T-helper 17 cell (primary cell): Measurements from ENCODE around the gene TREH. TPM values are rescaled to one million over a fixed set of nuclear protein-coding genes. Genes with fewer than 3 reads are reported as not detected.
A peak's percentile ranks its signal among the peaks of the same experiment; 100 is the strongest.
"Not testable (repeated sequence)": the region's sequence is repeated elsewhere in the genome, so short reads cannot be mapped to it uniquely, and the experiment has no call there.

Source experiments
- ATAC-seq: fragments of 150-1000 bp; cut with Tn5 transposase; 2 replicates; pipeline ENCODE4 v1.10.0; 2021; ENCODE audit warnings: mild to moderate bottlenecking, moderate library complexity
- DNase-seq, 3 donors: peaks; one replicate each; pipeline versions ENCODE4 v3.0.0 to v3.0.0-alpha.2; 2020 to 2021
- H3K9me3 ChIP-seq: one replicate; pipeline ENCODE4 v1.7.0; 2013; ENCODE audit warnings: low read length, mild to moderate bottlenecking; ENCODE audit not compliant: control insufficient read depth, poor library complexity, severe bottlenecking
- H3K27ac Mint-ChIP-seq: one replicate; pipeline ENCODE4 v1.8.0; 2022; ENCODE audit warnings: mild to moderate bottlenecking, moderate library complexity, mixed read lengths
- H3K27me3 Mint-ChIP-seq: one replicate; pipeline ENCODE4 v1.8.0; 2022; ENCODE audit warnings: mixed read lengths
- H3K36me3 Mint-ChIP-seq: one replicate; pipeline ENCODE4 v1.8.0; 2022; ENCODE audit warnings: low read depth, mixed read lengths
- H3K4me1 Mint-ChIP-seq: one replicate; pipeline ENCODE4 v1.8.0; 2022; ENCODE audit warnings: mild to moderate bottlenecking, mixed read lengths
- H3K4me3 Mint-ChIP-seq: one replicate; pipeline ENCODE4 v1.8.0; 2022; ENCODE audit warnings: mild to moderate bottlenecking, moderate library complexity, mixed read lengths
- total RNA-seq, 4 donors: library from RNA in 2 of 4; stranded (reverse) in 2 of 4; gene quantifications; one replicate each; pipeline ENCODE4 v1.2.3 and lab custom pipeline; 2022 to 2026

TREH gene
- total RNA-seq, 2 donors from 2014 or later = not detected

DNA sequence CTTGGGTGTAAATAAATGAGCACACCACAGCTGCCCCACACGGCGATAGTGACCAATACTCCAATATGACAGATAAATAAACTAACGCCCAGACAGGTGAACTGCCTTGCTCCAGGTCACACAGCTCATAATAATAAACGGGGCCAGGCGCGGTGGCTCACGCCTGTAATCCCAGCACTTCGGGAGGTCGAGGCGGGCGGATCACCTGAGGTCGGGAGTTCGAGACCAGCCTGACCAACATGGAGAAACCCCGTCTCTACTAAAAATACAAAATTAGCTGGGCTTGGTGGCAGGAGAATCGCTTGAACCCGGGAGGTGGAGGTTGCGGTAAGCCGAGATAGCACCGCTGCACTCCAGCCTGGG is 68.0 kb downstream of the TREH start:
- not testable (repeated sequence) for ATAC-seq, H3K27ac Mint-ChIP-seq, H3K36me3 Mint-ChIP-seq, DNase-seq, H3K9me3 ChIP-seq
- H3K4me3 Mint-ChIP-seq = peak overlapping the region; percentile 85
- peaks cover 13% of the 10 kb centered on the region for H3K27me3 Mint-ChIP-seq
- H3K4me1 Mint-ChIP-seq = peaks cover 25% of the 10 kb centered on the region

DNA sequence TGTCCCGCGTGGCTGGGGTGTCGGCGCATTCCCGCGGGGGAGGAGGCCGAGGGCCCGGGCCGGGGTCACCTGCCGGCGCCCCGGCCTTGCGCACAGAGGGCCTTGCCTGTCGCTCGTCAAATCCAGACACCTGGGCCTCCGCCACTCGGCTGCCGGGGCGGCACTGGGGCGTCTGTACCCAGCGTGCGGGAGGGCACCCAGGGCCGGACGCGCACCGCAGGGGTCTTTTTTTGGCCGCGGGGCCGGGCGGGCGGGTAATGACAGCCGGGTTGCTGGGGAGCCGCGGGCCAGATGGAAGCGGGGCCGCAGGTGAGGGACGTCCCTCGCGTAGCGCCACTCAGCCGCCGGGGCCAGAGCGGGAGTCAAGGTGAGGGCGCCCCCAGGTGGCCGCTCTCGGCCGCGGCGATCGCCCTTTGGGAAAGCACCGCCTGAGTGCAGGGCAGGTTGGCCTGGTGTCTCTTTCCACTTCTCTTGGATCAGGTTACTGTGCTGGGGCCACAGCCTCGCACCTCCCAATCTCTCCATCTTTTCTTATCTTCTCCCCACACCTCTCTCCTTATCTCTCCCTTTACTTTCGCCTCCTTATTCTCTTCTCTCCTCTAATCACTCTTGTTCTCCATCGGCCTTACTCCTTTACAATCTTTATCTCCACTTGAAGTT is 68.5 kb downstream of the TREH start:
- H3K4me1 Mint-ChIP-seq = peaks cover 23% of the 10 kb centered on the region
- peaks cover 13% of the 10 kb centered on the region for H3K27me3 Mint-ChIP-seq
- peak; percentile 65 for ATAC-seq
- H3K36me3 Mint-ChIP-seq = peaks cover 9% of the 10 kb centered on the region
- no peak overlapping the region for H3K27ac Mint-ChIP-seq
- peak; percentile 82 to 89 (median 85) for DNase-seq
- H3K9me3 ChIP-seq = no peaks in the 10 kb centered on the region
- peak overlapping the region; percentile 96 for H3K4me3 Mint-ChIP-seq

- peak in 1 of 3 donors; percentile 14 for DNase-seq
- no peak for ATAC-seq
- H3K4me1 Mint-ChIP-seq = peaks cover 23% of the 10 kb centered on the region
- peaks cover 13% of the 10 kb centered on the region for H3K27me3 Mint-ChIP-seq
- peak overlapping the region; percentile 94 for H3K27ac Mint-ChIP-seq
- no peaks in the 10 kb centered on the region for H3K9me3 ChIP-seq
- H3K36me3 Mint-ChIP-seq = peaks cover 9% of the 10 kb centered on the region
- peak overlapping the region; percentile 96 for H3K4me3 Mint-ChIP-seq
Observed at GRCh38 chr11:118610225-118610772, 69.2 kb downstream of the TREH start.

DNA sequence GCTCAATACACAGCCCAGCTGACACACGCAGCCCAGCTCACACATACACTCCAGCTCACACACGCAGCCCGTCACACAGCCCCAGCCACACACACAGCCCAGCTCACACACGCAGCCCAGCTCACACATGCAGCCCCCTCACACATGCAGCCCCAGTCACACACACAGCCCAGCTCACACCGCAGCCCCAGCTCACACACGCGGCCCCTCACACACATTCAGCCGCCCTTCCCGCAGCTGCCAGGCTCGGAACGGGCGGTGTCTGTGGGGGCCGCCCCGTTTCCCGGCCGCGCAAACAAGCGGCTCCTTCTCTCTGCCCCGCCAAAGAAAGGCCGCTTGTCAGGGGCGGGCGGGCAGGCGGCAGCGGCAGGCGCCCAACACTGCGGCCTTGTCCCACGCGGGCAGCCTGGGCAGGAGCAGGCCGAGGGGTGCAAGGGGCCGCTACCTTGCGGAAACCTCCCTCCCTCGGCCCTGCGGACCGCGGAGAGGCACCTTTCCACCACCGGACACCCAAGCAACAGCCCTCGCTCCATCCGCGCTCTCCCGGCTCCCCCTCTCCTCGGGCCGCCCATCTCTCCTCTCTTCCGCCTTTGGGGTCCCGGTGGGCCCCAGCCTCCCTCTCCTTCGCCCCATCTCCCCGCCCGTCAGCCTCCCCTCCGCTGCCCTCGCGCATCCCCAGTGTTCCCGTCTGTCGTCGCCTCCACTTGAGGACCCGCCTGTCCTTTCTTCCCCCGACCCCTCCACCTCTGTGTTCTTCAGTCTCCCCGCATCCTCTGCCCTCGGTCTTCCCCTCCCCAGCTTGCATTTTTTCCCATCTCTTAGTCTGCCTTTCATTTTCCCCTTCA is 69.8 kb downstream of the TREH start:
- Mint-ChIP-seq H3K36me3 (peaks cover 9% of the 10 kb centered on the region), H3K4me1 (peaks cover 23% of the 10 kb centered on the region), H3K27ac (peak overlapping the region; percentile 94), H3K4me3 (peak overlapping the region; percentile 96), H3K27me3 (peaks cover 13% of the 10 kb centered on the region)
- DNase-seq = peak in 1 of 3 donors; percentile 23
- H3K9me3 ChIP-seq = no peaks in the 10 kb centered on the region
- ATAC-seq = no peak

DNA sequence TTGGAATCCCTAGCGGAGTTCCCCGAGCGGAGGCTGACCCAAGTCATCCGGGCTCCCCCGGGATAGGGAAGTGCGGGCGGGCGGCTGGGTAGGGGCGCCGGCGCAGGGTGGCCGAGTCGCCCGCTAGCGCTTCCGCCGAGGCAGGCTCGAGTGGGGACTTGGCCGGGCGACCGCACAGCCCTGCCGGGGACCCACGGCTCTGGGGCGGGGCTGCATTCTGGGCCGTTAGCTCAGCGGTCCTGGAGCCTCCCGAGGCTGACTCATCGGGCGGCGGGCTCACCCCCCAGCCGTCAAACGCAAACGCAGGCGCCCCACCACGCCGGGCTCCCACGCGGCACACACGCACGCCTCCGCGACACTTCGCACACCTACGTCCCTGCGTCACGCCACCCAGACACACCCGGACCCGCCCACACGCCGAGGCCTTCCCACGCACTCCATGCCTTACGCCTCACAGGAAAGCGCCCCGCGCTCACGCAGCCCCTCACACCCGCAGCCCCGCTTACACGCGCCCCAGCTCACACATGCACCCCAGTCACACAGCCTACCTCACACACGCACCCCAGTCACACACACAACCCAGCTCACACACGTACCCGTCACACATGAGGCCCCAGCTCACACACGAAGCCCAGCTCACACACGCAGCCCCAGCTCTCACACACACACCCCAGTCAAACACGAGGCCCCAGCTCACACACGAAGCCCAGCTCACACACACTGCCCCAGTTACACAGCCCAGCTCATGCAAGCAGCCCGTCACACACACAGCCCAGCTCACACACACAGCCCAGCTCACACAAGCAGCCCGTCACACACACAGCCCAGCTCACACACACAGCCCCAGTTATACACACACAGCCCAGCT is 70.9 kb downstream of the TREH start:
- H3K4me1 Mint-ChIP-seq = peaks cover 23% of the 10 kb centered on the region
- ATAC-seq (peak; percentile 79), DNase-seq (peak; percentile 69 to 86 (median 81))
- peak overlapping the region; percentile 94 for H3K27ac Mint-ChIP-seq
- peaks cover 9% of the 10 kb centered on the region for H3K36me3 Mint-ChIP-seq
- peak overlapping the region; percentile 96 for H3K4me3 Mint-ChIP-seq
- H3K9me3 ChIP-seq = no peaks in the 10 kb centered on the region
- H3K27me3 Mint-ChIP-seq = peaks cover 13% of the 10 kb centered on the region

DNA sequence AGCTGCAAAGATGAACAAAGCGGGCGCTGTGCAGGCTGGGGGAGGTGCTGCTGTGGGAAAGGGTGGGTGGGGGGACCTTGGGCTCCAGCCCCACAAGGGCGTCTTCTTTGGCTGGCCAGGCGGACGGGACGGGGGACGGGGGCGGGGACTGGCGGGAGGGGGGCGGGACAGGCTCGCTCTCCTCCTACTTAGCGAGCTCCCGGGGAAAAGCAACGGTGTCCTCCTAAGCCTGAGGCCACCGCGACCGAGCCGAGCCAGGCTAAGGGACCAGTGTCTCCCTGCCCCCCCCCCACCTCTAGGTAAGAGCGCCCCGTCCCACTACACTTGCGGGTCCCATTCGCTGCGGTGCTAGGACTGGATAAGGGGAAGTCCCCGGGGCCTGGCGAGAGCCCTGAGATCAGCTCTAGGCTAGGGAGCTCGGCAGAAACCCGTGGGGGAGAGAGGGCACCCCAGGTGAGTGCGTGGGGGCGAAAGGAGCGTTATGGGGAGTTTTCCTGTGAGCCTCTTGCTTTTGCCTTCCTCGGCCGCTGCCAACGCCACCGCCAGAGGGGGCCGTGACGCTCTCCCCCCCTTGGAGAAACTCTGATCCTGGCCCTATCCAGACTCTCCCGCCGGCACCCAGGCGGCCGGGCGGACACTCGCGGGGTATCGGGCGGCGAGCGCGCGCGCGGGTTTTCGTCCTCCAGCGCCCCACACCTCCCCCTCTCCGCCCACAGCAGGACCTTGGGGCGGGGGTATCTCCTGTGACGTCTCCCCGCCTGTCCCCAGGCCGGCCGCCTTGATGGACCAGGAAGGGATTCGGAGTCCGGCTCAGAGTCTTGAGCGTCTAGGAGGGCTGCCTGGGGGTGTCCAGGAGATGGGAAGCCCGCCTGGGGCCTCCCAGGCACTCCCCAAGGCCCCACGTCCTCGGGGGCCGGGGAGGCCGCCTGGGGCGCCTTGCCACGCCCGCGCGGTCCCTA is 71.8 kb downstream of the TREH start, which contains the start of gene PHLDB1:
Gene PHLDB1 (plus strand): TSS at position 215 of the 959 bp plus-strand sequence. CDS start 6,222 bp downstream, outside the sequence.
- H3K27me3 Mint-ChIP-seq = peaks cover 13% of the 10 kb centered on the region

More for the DNA sequence above, 71.8 kb downstream of the TREH start, which contains the start of gene PHLDB1:
- Mint-ChIP-seq H3K27ac (peak within 1 kb of the TSS; percentile 94), H3K36me3 (peaks cover 9% of the 10 kb centered on the region), H3K4me1 (peaks cover 23% of the 10 kb centered on the region), H3K4me3 (peak within 1 kb of the TSS; percentile 96)
- peak; percentile 30 to 46 (median 34) for DNase-seq
- no peaks in the 10 kb centered on the region for H3K9me3 ChIP-seq
- peak; percentile 17 for ATAC-seq

Other genes with a start within 250 kb of the TREH start
- gene KMT2A, start 243.2 kb downstream of the TREH start, total RNA-seq = 100 to 1,000 TPM; 156 to 178 TPM
- gene TTC36, start 152.2 kb downstream of the TREH start, total RNA-seq = under 1 TPM in 1 of 2 donors, not detected in 1; 0.55 TPM
- gene TMEM25, start 148.5 kb downstream of the TREH start, total RNA-seq = 1 to 10 TPM; 9.2 to 10.0 TPM
- gene IFT46, start 113.7 kb downstream of the TREH start, total RNA-seq = 1 to 10 TPM; 5.2 to 5.7 TPM
- 10 to 100 TPM; 86.2 to 87.5 TPM for gene ARCN1, start 107.2 kb downstream of the TREH start, total RNA-seq
- gene PHLDB1, start 72.0 kb downstream of the TREH start, total RNA-seq = 1 to 10 TPM; 1.8 to 2.6 TPM
- gene DDX6, start 111.5 kb upstream of the TREH start, total RNA-seq = 100 to 1,000 TPM; 218 to 290 TPM
- 10 to 100 TPM; 11.1 to 15.0 TPM for gene CXCR5, start 204.2 kb upstream of the TREH start, total RNA-seq
- 100 to 1,000 TPM; 186 to 204 TPM for gene BCL9L, start 246.3 kb upstream of the TREH start, total RNA-seq